GM21576 (cell line): ENCODE measurements around the gene NECAB2.
A peak's percentile ranks its signal among the peaks of the same experiment; 100 is the strongest.

Experiments used
- ATAC-seq: cut with Tn5 transposase; IDR thresholded peaks from one replicate; pipeline ENCODE4 v1.9.1; 2021; ENCODE audit warnings: mild to moderate bottlenecking, moderate library complexity; ENCODE audit not compliant: unreplicated experiment

Gene NECAB2

GRCh38 chr16:83951544-83951943, 16.5 kb upstream of the NECAB2 start:
- no peak for ATAC-seq

- ATAC-seq = no peak
Measured at GRCh38 chr16:83952587-83952939, 15.5 kb upstream of the NECAB2 start.

GRCh38 chr16:83952940-83953795, 14.9 kb upstream of the NECAB2 start, which contains the start of gene OSGIN1:
TSS of gene OSGIN1 (plus strand) at chr16:83953240. CDS start at chr16:83957672, 4,432 bp downstream.
- ATAC-seq = peak; percentile 80

GRCh38 chr16:83953796-83954576, 14.1 kb upstream of the NECAB2 start:
- no peak for ATAC-seq

- ATAC-seq = no peak
Measured at GRCh38 chr16:83954577-83955016, 13.4 kb upstream of the NECAB2 start.

- ATAC-seq = no peak
Measured at GRCh38 chr16:83955218-83956130, 12.6 kb upstream of the NECAB2 start.

- no peak for ATAC-seq
Measured at GRCh38 chr16:83956336-83957289, 11.4 kb upstream of the NECAB2 start.

- no peak for ATAC-seq
Measured at GRCh38 chr16:83957296-83957855, 10.7 kb upstream of the NECAB2 start.

GRCh38 chr16:83958137-83958845, 9.8 kb upstream of the NECAB2 start:
- ATAC-seq = no peak

GRCh38 chr16:83958846-83959565, 9.0 kb upstream of the NECAB2 start:
- no peak for ATAC-seq

- no peak for ATAC-seq
Measured at GRCh38 chr16:83959656-83960434, 8.2 kb upstream of the NECAB2 start.

GRCh38 chr16:83960521-83961249, 7.4 kb upstream of the NECAB2 start:
- no peak for ATAC-seq

GRCh38 chr16:83961591-83961990, 6.5 kb upstream of the NECAB2 start:
- ATAC-seq = no peak

- no peak for ATAC-seq
Measured at GRCh38 chr16:83963277-83964119, 4.5 kb upstream of the NECAB2 start.

- no peak for ATAC-seq
Measured at GRCh38 chr16:83964684-83965443, 3.2 kb upstream of the NECAB2 start.
